Cardiac fibroblast (primary cell): ENCODE data around the gene ELK3.
A peak's percentile ranks its signal among the peaks of the same experiment; 100 is the strongest.

ENCODE experiments used
- DNase-seq, 2 donors: peaks; one replicate each; pipeline versions ENCODE4 v3.0.0 to v3.0.0-alpha.2; 2010; ENCODE audit warnings: low read depth in 2 of 2
- H3K4me3 ChIP-seq, 2 donors: replicated peaks in 1 of 2; 1 replicate in 1 of 2; 2 replicates in 1 of 2; pipeline ENCODE4 v1.5.1; 2011; ENCODE audit warnings: low read depth in 2 of 2, low read length in 2 of 2, mild to moderate bottlenecking in 2 of 2, moderate library complexity in 1 of 2
- TF ChIP-seq, protein P1 (sequence below): IDR thresholded peaks from one replicate; pipeline ENCODE4 v1.5.1; 2011; ENCODE audit warnings: low read depth, mild to moderate bottlenecking, low read length, inconsistent platforms

ELK3 gene

GRCh38 chr12:96260231-96260630 is 66.1 kb downstream of the ELK3 start:
- H3K4me3 ChIP-seq, result no peak overlapping the region
- peak in 1 of 2 donors; percentile 48 for DNase-seq
- TF ChIP-seq, protein P1, sequence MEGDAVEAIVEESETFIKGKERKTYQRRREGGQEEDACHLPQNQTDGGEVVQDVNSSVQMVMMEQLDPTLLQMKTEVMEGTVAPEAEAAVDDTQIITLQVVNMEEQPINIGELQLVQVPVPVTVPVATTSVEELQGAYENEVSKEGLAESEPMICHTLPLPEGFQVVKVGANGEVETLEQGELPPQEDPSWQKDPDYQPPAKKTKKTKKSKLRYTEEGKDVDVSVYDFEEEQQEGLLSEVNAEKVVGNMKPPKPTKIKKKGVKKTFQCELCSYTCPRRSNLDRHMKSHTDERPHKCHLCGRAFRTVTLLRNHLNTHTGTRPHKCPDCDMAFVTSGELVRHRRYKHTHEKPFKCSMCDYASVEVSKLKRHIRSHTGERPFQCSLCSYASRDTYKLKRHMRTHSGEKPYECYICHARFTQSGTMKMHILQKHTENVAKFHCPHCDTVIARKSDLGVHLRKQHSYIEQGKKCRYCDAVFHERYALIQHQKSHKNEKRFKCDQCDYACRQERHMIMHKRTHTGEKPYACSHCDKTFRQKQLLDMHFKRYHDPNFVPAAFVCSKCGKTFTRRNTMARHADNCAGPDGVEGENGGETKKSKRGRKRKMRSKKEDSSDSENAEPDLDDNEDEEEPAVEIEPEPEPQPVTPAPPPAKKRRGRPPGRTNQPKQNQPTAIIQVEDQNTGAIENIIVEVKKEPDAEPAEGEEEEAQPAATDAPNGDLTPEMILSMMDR, result no peak

- TF ChIP-seq, protein P1, result no peak
- no peak overlapping the region for H3K4me3 ChIP-seq
- DNase-seq, result no peak
Measured at GRCh38 chr12:96260644-96261043, 66.5 kb downstream of the ELK3 start.

GRCh38 chr12:96261557-96261956 is 67.4 kb downstream of the ELK3 start:
- no peak for DNase-seq
- TF ChIP-seq, protein P1, result no peak
- H3K4me3 ChIP-seq, result no peak overlapping the region

DNA sequence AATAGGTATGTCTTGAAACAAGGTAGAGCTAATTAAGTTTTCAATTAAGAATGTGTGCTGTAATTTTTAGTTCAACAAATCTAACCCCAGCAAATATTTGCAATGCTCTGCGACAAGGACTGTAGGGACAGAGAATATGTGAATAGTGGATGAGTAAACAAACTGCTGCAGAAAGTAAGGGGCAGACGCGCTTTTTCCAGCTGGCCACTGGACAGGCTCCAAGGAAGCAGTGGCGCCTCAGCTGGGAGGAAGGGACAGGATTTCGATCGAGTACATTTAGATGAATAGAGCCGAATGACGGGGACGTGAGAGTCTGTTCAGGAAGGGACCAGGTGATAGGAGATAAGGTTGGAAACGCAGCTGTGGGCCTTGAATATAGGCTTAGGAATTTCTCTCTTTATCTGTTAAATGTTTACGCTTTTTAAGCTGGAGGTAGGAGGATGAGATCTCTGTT is 69.3 kb downstream of the ELK3 start:
- no peak overlapping the region for H3K4me3 ChIP-seq
- DNase-seq, result peak; percentile 48 to 57
- TF ChIP-seq, protein P1, result no peak

DNA sequence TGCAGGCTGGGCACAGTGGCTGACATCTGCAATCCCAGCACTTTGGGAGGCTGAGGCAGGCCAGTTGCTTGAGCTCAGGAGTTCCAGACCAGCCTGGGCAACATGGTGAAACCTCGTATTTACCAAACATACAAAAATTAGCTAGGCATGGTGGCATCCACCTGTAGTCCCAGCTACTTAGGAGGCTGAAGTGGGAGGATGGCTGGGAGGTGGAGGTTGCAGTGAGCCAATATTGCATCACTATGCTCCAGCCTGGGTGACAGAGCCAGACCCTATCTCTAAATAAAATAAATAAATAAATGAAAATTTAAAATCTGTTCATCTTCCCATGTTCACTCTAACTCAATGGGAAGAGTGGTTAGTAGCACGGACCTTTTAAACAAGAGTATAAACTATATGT is 71.2 kb downstream of the ELK3 start:
- DNase-seq, result no peak
- H3K4me3 ChIP-seq, result no peak overlapping the region
- TF ChIP-seq, protein P1, result no peak

- TF ChIP-seq, protein P1, result no peak
- no peak for DNase-seq
- H3K4me3 ChIP-seq, result no peak overlapping the region
Measured at GRCh38 chr12:96265836-96266235, 71.7 kb downstream of the ELK3 start.

DNA sequence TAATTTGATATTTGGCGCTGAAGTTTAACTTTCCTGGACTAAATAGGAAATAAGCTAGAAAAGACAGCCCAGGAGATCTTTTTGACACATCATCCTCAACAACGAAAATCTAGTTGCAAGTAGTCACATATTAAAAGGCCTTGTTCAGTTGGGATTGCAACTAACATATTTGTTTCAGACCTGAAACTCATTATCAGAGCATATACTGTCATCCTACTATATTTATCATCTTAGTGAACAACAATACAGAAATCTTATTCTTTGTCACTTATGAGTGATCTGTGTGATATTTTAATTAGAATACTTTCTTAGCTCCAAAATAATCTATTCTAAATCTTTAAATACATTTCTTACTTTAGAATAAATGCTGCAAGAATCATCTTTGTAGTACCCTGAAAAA is 72.1 kb downstream of the ELK3 start:
- DNase-seq, result no peak
- TF ChIP-seq, protein P1, result no peak
- no peak overlapping the region for H3K4me3 ChIP-seq
